NT2/D1 (cell line): ENCODE results near the gene DNM3.

Experiments
- SUZ12 ChIP-seq: IDR thresholded peaks from 2 replicates; pipeline ENCODE4 v1.6.1; 2011; ENCODE audit not compliant: insufficient read length, insufficient read depth; ENCODE audit errors: extremely low read depth
- YY1 ChIP-seq: IDR thresholded peaks from 2 replicates; pipeline ENCODE4 v1.6.1; 2011; ENCODE audit not compliant: insufficient read length, insufficient read depth
- ZNF274 ChIP-seq: IDR thresholded peaks from 2 replicates; pipeline ENCODE4 v1.6.1; 2011; ENCODE audit warnings: mild to moderate bottlenecking, low read depth, low read length

DNA sequence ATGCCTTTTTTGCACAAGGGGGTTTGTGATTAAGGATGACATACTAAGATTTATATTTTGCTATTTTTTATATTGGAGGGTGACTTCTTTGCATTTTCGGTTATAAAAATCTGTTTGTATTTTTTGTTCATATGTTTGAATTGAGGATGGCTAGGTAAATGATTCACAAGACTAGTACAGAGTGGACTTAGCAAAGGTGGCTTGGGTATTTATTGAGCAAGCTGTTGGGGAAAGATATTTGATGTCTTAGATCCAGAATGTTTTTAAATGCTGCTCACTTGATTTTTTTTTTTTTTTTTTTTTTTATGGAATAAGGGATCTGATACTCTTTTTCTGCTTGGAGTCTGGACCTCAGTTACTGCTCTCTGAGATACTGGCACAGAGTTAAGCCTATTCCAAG lies 100.6 kb downstream of the DNM3 start:
- TF ChIP-seq SUZ12 (no peak), YY1 (no peak), ZNF274 (no peak)
